Karpas-422 (cell line): ENCODE results near the gene ZAR1L. TPM values are rescaled to one million over a fixed set of nuclear protein-coding genes. Genes with fewer than 3 reads are reported as not detected.

Experiments used
- DNase-seq: peaks from one replicate; pipeline ENCODE4 v3.0.0-alpha.2; 2015
- H2AFZ ChIP-seq: fragments of 200-600 bp; sonication (generic); 2 replicates; pipeline ENCODE4 v1.6.1; 2014; ENCODE audit warnings: antibody characterized with exemption, low read length, mixed read lengths
- H3K27ac ChIP-seq: fragments of 200-600 bp; sonication (generic); 2 replicates; pipeline ENCODE4 v1.5.1; 2014; ENCODE audit warnings: mild to moderate bottlenecking, low read length, moderate library complexity
- H3K27me3 ChIP-seq: fragments of 200-600 bp; sonication (generic); 2 replicates; pipeline ENCODE4 v1.6.1; 2014; ENCODE audit warnings: low read length, mixed read lengths
- H3K36me3 ChIP-seq: fragments of 200-600 bp; sonication (generic); 2 replicates; pipeline ENCODE4 v1.6.1; 2014; ENCODE audit warnings: low read length, mixed read lengths; ENCODE audit not compliant: insufficient read depth
- H3K4me1 ChIP-seq: fragments of 200-600 bp; sonication (generic); 2 replicates; pipeline ENCODE4 v1.6.1; 2014; ENCODE audit warnings: mild to moderate bottlenecking, low read length, mixed read lengths
- H3K4me2 ChIP-seq: fragments of 200-600 bp; sonication (generic); 2 replicates; pipeline ENCODE4 v1.6.1; 2014; ENCODE audit warnings: low read length, low read depth, mild to moderate bottlenecking; ENCODE audit not compliant: poor library complexity, severe bottlenecking
- H3K4me3 ChIP-seq: fragments of 200-600 bp; sonication (generic); 2 replicates; pipeline ENCODE4 v1.5.1; 2014; ENCODE audit warnings: mild to moderate bottlenecking, antibody characterized with exemption, low read length, mixed read lengths
- H3K79me2 ChIP-seq: fragments of 200-600 bp; sonication (generic); 2 replicates; pipeline ENCODE4 v1.6.1; 2014; ENCODE audit warnings: mild to moderate bottlenecking, low read length, mixed read lengths
- H3K9ac ChIP-seq: fragments of 200-600 bp; sonication (generic); 2 replicates; pipeline ENCODE4 v1.6.0; 2014; ENCODE audit warnings: low read length
- H3K9me2 ChIP-seq: fragments of 200-600 bp; sonication (generic), shearing (Covaris generic); replicated peaks from 2 replicates; pipeline ENCODE4 v1.6.0; 2014; ENCODE audit warnings: mild to moderate bottlenecking, low read length, moderate library complexity; ENCODE audit not compliant: insufficient read depth
- H3K9me3 ChIP-seq: fragments of 300-700, 200-600 bp; sonication (generic); 2 replicates; pipeline ENCODE4 v1.6.1; 2014; ENCODE audit warnings: low read length, mixed read lengths
- H4K20me1 ChIP-seq: fragments of 200-600 bp; sonication (generic); 2 replicates; pipeline ENCODE4 v1.6.1; 2014; ENCODE audit warnings: mild to moderate bottlenecking, antibody characterized with exemption, low read length, low read depth; ENCODE audit not compliant: insufficient read depth
- total RNA-seq: library from RNA; depleted of rRNA; stranded (reverse); fragments of >200 nt; shearing (Covaris generic); gene quantifications from 2 replicates; pipeline ENCODE4 v1.2.3, GENCODE V29; 2014; ENCODE audit warnings: low replicate concordance

The ZAR1L gene
- total RNA-seq, 1 experiment from 2014 or later = not detected

DNA sequence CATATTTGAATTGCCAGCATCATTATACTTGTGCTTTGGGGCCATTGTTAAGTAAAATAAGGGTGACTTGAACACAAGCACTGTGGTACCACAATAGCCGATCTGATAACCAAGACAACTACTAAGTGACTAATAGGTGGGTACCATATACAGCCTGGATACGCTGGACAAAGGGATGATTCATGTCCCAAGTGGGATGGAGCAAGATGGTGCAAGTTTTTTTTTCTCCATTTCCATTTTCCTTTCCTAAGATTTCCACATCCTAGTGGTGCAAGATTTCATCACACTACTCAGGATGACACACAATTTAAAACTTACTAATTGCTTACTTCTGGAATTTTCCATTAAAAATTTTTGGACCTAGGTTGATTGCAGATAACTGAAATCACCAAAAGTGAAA is 15.3 kb upstream of the ZAR1L start:
- no peak overlapping the region for H3K4me2 ChIP-seq
- H3K79me2 ChIP-seq = peaks cover 18% of the 10 kb centered on the region
- DNase-seq = no peak
- H3K27ac ChIP-seq = no peak overlapping the region
- peaks cover 41% of the 10 kb centered on the region; the same call in 1 of the 2 replicates for H3K36me3 ChIP-seq
- no peak overlapping the region for H3K4me3 ChIP-seq
- H3K9me2 ChIP-seq = no peaks in the 10 kb centered on the region
- H3K27me3 ChIP-seq = no peaks in the 10 kb centered on the region
- H3K9me3 ChIP-seq = no peaks in the 10 kb centered on the region
- H3K9ac ChIP-seq = no peak overlapping the region
- H2AFZ ChIP-seq = no peak overlapping the region
- no peaks in the 10 kb centered on the region for H4K20me1 ChIP-seq
- H3K4me1 ChIP-seq = no peaks in the 10 kb centered on the region

GRCh38 chr13:32323912-32324311 is 8.7 kb upstream of the ZAR1L start:
- no peaks in the 10 kb centered on the region for H3K9me3 ChIP-seq
- no peaks in the 10 kb centered on the region for H4K20me1 ChIP-seq
- H3K27me3 ChIP-seq = no peaks in the 10 kb centered on the region
- no peak overlapping the region for H3K27ac ChIP-seq
- no peak for DNase-seq
- H2AFZ ChIP-seq = no peak overlapping the region
- H3K36me3 ChIP-seq = peaks cover 35% of the 10 kb centered on the region
- H3K9me2 ChIP-seq = no peaks in the 10 kb centered on the region
- no peak overlapping the region for H3K4me3 ChIP-seq
- no peak overlapping the region for H3K4me2 ChIP-seq
- peaks cover 15% of the 10 kb centered on the region for H3K79me2 ChIP-seq
- H3K9ac ChIP-seq = no peak overlapping the region
- H3K4me1 ChIP-seq = no peaks in the 10 kb centered on the region

DNA sequence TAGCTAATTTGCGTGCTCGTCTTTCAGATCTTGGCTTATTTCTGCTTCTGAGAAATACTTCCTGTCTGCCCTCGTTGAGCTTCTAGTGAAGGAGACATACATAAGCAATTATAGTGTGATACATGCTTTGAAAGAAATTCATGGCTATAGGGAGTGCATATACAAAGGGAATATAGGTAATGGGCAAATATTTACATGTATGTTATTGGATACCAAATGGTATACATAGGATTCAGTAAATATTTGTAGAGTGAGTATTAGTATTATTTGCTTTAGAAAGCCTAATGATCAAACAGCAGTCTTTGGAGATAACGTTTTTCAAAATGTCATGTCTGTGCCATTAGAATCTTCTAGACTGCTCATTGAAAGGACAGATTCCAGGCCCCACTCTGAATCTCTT is 5.4 kb upstream of the ZAR1L start:
- Histone ChIP-seq H3K36me3 (peaks cover 27% of the 10 kb centered on the region), H3K9me3 (no peaks in the 10 kb centered on the region), H4K20me1 (no peaks in the 10 kb centered on the region), H3K4me2 (no peak overlapping the region), H2AFZ (no peak overlapping the region), H3K9ac (no peak overlapping the region), H3K9me2 (no peaks in the 10 kb centered on the region), H3K4me3 (no peak overlapping the region), H3K27ac (no peak overlapping the region), H3K4me1 (peaks cover 19% of the 10 kb centered on the region), H3K27me3 (no peaks in the 10 kb centered on the region), H3K79me2 (peaks cover 37% of the 10 kb centered on the region)
- DNase-seq = no peak

DNA sequence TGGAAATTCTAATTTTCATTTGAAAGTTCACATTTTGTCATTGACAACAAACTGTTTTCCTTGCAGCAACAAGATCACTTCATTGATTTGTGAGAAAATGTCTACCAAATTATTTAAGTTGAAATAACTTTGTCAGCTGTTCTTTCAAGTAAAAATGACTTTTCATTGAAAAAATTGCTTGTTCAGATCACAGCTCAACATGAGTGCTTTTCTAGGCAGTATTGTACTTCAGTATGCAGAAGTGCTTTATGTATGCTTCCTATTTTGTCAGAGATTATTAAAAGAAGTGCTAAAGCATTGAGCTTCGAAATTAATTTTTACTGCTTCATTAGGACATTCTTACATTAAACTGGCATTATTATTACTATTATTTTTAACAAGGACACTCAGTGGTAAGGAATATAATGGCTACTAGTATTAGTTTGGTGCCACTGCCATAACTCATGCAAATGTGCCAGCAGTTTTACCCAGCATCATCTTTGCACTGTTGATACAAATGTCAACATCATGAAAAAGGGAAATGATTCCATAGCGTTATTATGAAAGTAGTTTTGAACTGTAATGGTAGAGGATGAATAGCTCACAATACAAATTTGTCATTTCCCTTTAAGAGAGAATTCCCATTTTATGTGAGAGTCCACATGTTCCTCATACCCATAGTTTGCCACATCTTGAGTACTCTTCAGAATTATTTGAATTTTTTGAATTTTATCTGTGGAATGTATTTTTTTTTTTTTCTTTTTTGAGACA is 2.7 kb upstream of the ZAR1L start:
- H3K9ac ChIP-seq = no peak overlapping the region
- no peak overlapping the region for H3K4me2 ChIP-seq
- peaks cover 32% of the 10 kb centered on the region for H3K79me2 ChIP-seq
- no peaks in the 10 kb centered on the region for H3K27me3 ChIP-seq
- no peaks in the 10 kb centered on the region for H3K9me2 ChIP-seq
- peaks cover 30% of the 10 kb centered on the region for H3K4me1 ChIP-seq
- no peak overlapping the region for H3K4me3 ChIP-seq
- no peak overlapping the region for H3K27ac ChIP-seq
- DNase-seq = no peak
- peaks cover 23% of the 10 kb centered on the region for H3K36me3 ChIP-seq
- no peak overlapping the region for H2AFZ ChIP-seq
- no peaks in the 10 kb centered on the region for H4K20me1 ChIP-seq
- H3K9me3 ChIP-seq = no peaks in the 10 kb centered on the region

DNA sequence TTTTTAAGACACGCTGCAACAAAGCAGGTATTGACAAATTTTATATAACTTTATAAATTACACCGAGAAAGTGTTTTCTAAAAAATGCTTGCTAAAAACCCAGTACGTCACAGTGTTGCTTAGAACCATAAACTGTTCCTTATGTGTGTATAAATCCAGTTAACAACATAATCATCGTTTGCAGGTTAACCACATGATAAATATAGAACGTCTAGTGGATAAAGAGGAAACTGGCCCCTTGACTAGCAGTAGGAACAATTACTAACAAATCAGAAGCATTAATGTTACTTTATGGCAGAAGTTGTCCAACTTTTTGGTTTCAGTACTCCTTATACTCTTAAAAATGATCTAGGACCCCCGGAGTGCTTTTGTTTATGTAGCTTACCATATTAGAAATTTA is 1.3 kb upstream of the ZAR1L start:
- H2AFZ ChIP-seq = no peak overlapping the region
- peaks cover 26% of the 10 kb centered on the region for H3K79me2 ChIP-seq
- no peaks in the 10 kb centered on the region for H3K9me2 ChIP-seq
- no peaks in the 10 kb centered on the region for H3K27me3 ChIP-seq
- peak; percentile 45 for DNase-seq
- peaks cover 11% of the 10 kb centered on the region; the same call in 1 of the 2 replicates for H3K36me3 ChIP-seq
- H3K4me1 ChIP-seq = peaks cover 30% of the 10 kb centered on the region
- peak overlapping the region; percentile 98 for H3K9ac ChIP-seq
- H4K20me1 ChIP-seq = no peaks in the 10 kb centered on the region
- no peaks in the 10 kb centered on the region for H3K9me3 ChIP-seq
- H3K4me3 ChIP-seq = peak overlapping the region; percentile 93
- H3K4me2 ChIP-seq = peak overlapping the region; percentile 100
- peak overlapping the region; percentile 90 for H3K27ac ChIP-seq

DNA sequence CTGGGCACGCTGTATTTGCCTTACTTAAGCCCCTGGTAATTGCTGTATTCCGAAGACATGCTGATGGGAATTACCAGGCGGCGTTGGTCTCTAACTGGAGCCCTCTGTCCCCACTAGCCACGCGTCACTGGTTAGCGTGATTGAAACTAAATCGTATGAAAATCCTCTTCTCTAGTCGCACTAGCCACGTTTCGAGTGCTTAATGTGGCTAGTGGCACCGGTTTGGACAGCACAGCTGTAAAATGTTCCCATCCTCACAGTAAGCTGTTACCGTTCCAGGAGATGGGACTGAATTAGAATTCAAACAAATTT is 821 bp upstream of the ZAR1L start:
- H3K9ac ChIP-seq = peak overlapping the region; percentile 98
- H3K27me3 ChIP-seq = no peaks in the 10 kb centered on the region
- H3K4me2 ChIP-seq = peak overlapping the region; percentile 100
- peaks cover 24% of the 10 kb centered on the region for H3K79me2 ChIP-seq
- H3K4me3 ChIP-seq = peak overlapping the region; percentile 93
- H3K27ac ChIP-seq = peak overlapping the region; percentile 90
- H3K9me2 ChIP-seq = no peaks in the 10 kb centered on the region
- H3K4me1 ChIP-seq = peaks cover 30% of the 10 kb centered on the region
- peaks cover 8% of the 10 kb centered on the region; the same call in 1 of the 2 replicates for H3K36me3 ChIP-seq
- H2AFZ ChIP-seq = peak overlapping the region; percentile 47; the same call in 1 of the 2 replicates
- no peak for DNase-seq
- no peaks in the 10 kb centered on the region for H3K9me3 ChIP-seq
- H4K20me1 ChIP-seq = no peaks in the 10 kb centered on the region

- peaks cover 30% of the 10 kb centered on the region for H3K4me1 ChIP-seq
- no peaks in the 10 kb centered on the region for H4K20me1 ChIP-seq
- H3K9ac ChIP-seq = peak overlapping the region; percentile 98
- no peaks in the 10 kb centered on the region for H3K9me3 ChIP-seq
- H3K27me3 ChIP-seq = no peaks in the 10 kb centered on the region
- H2AFZ ChIP-seq = peak overlapping the region; percentile 82; the same call in 1 of the 2 replicates
- H3K4me2 ChIP-seq = peak overlapping the region; percentile 100
- peaks cover 22% of the 10 kb centered on the region for H3K79me2 ChIP-seq
- no peaks in the 10 kb centered on the region for H3K9me2 ChIP-seq
- peak; percentile 89 for DNase-seq
- H3K27ac ChIP-seq = peak overlapping the region; percentile 90
- peak overlapping the region; percentile 93 for H3K4me3 ChIP-seq
- H3K36me3 ChIP-seq = no peaks in the 10 kb centered on the region; the same call in 1 of the 2 replicates
These were observed 609 bp downstream of the ZAR1L start for GRCh38 chr13:32314271-32315237.
